GM23338 (cell line): Measurements from ENCODE around the gene ARMH1. TPM values are rescaled to one million over a fixed set of nuclear protein-coding genes. Genes with fewer than 3 reads are reported as not detected.
A peak's percentile ranks its signal among the peaks of the same experiment; 100 is the strongest.

Source experiments
- ATAC-seq: fragments of 200-7000 bp; cut with Tn5 transposase; 3 replicates; pipeline ENCODE4 v1.9.1; 2020
- DNase-seq: peaks from one replicate; pipeline ENCODE4 v3.0.0-alpha.2; 2015; ENCODE audit warnings: low spot score
- H2AFZ ChIP-seq: fragments of 200-600 bp; sonication (generic); 2 replicates; pipeline ENCODE4 v1.8.0; 2016; ENCODE audit warnings: antibody characterized with exemption, mild to moderate bottlenecking, moderate library complexity
- H3F3A ChIP-seq: fragments of 200-600 bp; sonication (generic); replicated peaks from 2 replicates; pipeline ENCODE4 v1.8.0; 2017; ENCODE audit warnings: antibody characterized with exemption, mixed run types, low read depth
- H3K27ac ChIP-seq: fragments of 200-600 bp; sonication (generic); 2 replicates; pipeline ENCODE4 v1.6.1; 2016; ENCODE audit warnings: low read depth
- H3K27me3 ChIP-seq: fragments of 200-600 bp; sonication (generic); 2 replicates; pipeline ENCODE4 v1.8.0; 2016; ENCODE audit warnings: mild to moderate bottlenecking, mixed run types, moderate library complexity; ENCODE audit not compliant: insufficient read depth
- H3K36me3 ChIP-seq: fragments of 200-600 bp; sonication (generic); 2 replicates; pipeline ENCODE4 v1.8.0; 2016; ENCODE audit warnings: mild to moderate bottlenecking; ENCODE audit not compliant: insufficient read depth
- H3K4me1 ChIP-seq: fragments of 200-600 bp; sonication (generic); 2 replicates; pipeline ENCODE4 v1.8.0; 2016; ENCODE audit warnings: mild to moderate bottlenecking, moderate library complexity; ENCODE audit not compliant: insufficient read depth
- H3K4me2 ChIP-seq: fragments of 200-600 bp; sonication (generic); 2 replicates; pipeline ENCODE4 v1.7.1; 2017; ENCODE audit warnings: mixed run types
- H3K4me3 ChIP-seq: fragments of 200-600 bp; sonication (generic); 2 replicates; pipeline ENCODE4 v1.6.1; 2016; ENCODE audit warnings: mixed run types
- H3K79me2 ChIP-seq: fragments of 200-600 bp; sonication (generic); replicated peaks from 2 replicates; pipeline ENCODE4 v1.8.0; 2017; ENCODE audit warnings: mild to moderate bottlenecking; ENCODE audit not compliant: insufficient read depth
- H3K9me2 ChIP-seq: fragments of 200-600 bp; sonication (generic); 2 replicates; pipeline ENCODE4 v1.8.0; 2017; ENCODE audit not compliant: insufficient read depth
- H4K20me1 ChIP-seq: fragments of 200-600 bp; sonication (generic); replicated peaks from 2 replicates; pipeline ENCODE4 v1.8.0; 2017; ENCODE audit warnings: mild to moderate bottlenecking; ENCODE audit not compliant: insufficient read depth
- H3K27ac Mint-ChIP-seq: 2 replicates; pipeline ENCODE4 v1.8.0; 2020; ENCODE audit warnings: inconsistent platforms, mild to moderate bottlenecking, moderate library complexity, mixed read lengths
- H3K27me3 Mint-ChIP-seq: 3 replicates; pipeline ENCODE4 v1.8.0; 2022; ENCODE audit warnings: low read depth, mild to moderate bottlenecking, moderate library complexity, mixed read lengths, inconsistent platforms; ENCODE audit not compliant: insufficient read depth, poor library complexity
- H3K36me3 Mint-ChIP-seq: 3 replicates; pipeline ENCODE4 v1.8.0; 2021; ENCODE audit warnings: low read depth, mild to moderate bottlenecking, inconsistent platforms, moderate library complexity, mixed read lengths
- H3K4me1 Mint-ChIP-seq: 3 replicates; pipeline ENCODE4 v1.8.0; 2020; ENCODE audit warnings: mild to moderate bottlenecking, inconsistent platforms, mixed read lengths
- H3K4me3 Mint-ChIP-seq: 3 replicates; pipeline ENCODE4 v1.8.0; 2021; ENCODE audit warnings: moderate library complexity, mild to moderate bottlenecking, inconsistent platforms, mixed read lengths
- H3K9me3 Mint-ChIP-seq: 3 replicates; pipeline ENCODE4 v1.8.0; 2020; ENCODE audit warnings: moderate library complexity, mild to moderate bottlenecking, inconsistent platforms, mixed read lengths
- CREB1 ChIP-seq: fragments of 250-450 bp; sonication (Bioruptor Pico); IDR thresholded peaks from 2 replicates; pipeline ENCODE4 v1.5.0; 2020; ENCODE audit warnings: low read depth, mild to moderate bottlenecking, moderate library complexity
- CTCF ChIP-seq, 2 experiments: fragments of 200-600 bp in 1 of 2; sonication (generic) in 1 of 2; conservative IDR thresholded peaks; 2 replicates each; pipeline versions ENCODE4 v1.5.1 to v1.6.1; 2016 to 2017; ENCODE audit warnings: antibody characterized with exemption in 2 of 2, low read depth in 2 of 2, mild to moderate bottlenecking in 2 of 2, moderate library complexity in 1 of 2
- ETS1 ChIP-seq: IDR thresholded peaks from 2 replicates; pipeline ENCODE4 v1.6.1; 2016; ENCODE audit warnings: antibody characterized with exemption
- EZH2 ChIP-seq: fragments of 200-600 bp; sonication (generic); IDR thresholded peaks from one replicate; pipeline ENCODE4 v1.8.0; 2017; ENCODE audit warnings: antibody characterized with exemption, mild to moderate bottlenecking, low read depth; ENCODE audit not compliant: unreplicated experiment
- EZH2phosphoT487 ChIP-seq: fragments of 200-600 bp; sonication (generic); IDR thresholded peaks from one replicate; pipeline ENCODE4 v1.8.1; 2018; ENCODE audit warnings: antibody characterized with exemption; ENCODE audit not compliant: unreplicated experiment
- JUNB ChIP-seq: IDR thresholded peaks from one replicate; pipeline ENCODE4 v1.6.1; 2016; ENCODE audit warnings: antibody characterized with exemption; ENCODE audit not compliant: unreplicated experiment
- NANOG ChIP-seq: IDR thresholded peaks from 2 replicates; pipeline ENCODE4 v1.6.1; 2016; ENCODE audit warnings: antibody characterized with exemption, borderline replicate concordance
- POLR2AphosphoS5 ChIP-seq: IDR thresholded peaks from 2 replicates; pipeline ENCODE4 v1.6.1; 2016; ENCODE audit warnings: antibody characterized with exemption, low read depth
- REST ChIP-seq: IDR thresholded peaks from one replicate; pipeline ENCODE4 v1.6.1; 2018; ENCODE audit warnings: antibody characterized with exemption; ENCODE audit not compliant: unreplicated experiment
- STAT1 ChIP-seq: IDR thresholded peaks from one replicate; pipeline ENCODE4 v1.6.1; 2016; ENCODE audit warnings: antibody characterized with exemption; ENCODE audit not compliant: unreplicated experiment
- ZNF114 ChIP-seq: fragments of 250-450 bp; sonication (Bioruptor Pico); IDR thresholded peaks from 2 replicates; pipeline ENCODE4 v1.5.0; 2020; ENCODE audit warnings: mild to moderate bottlenecking, moderate library complexity
- ZNF331 ChIP-seq: fragments of 250-450 bp; sonication (Bioruptor Pico); IDR thresholded peaks from 2 replicates; pipeline ENCODE4 v1.5.0; 2020; ENCODE audit warnings: low read depth, mild to moderate bottlenecking, moderate library complexity
- ZNF462 ChIP-seq: fragments of 250-450 bp; sonication (Bioruptor Pico); IDR thresholded peaks from 2 replicates; pipeline ENCODE4 v1.5.0; 2020; ENCODE audit warnings: mild to moderate bottlenecking, moderate library complexity
- polyA plus RNA-seq: library from polyadenylated mRNA; unstranded; fragments of >200 nt; fragmentation: Nextera tagmentation; extraction: Ambion mirVana; gene quantifications from 2 replicates; pipeline ENCODE4 v1.2.1, GENCODE V29; 2016
- total RNA-seq: library from RNA; depleted of rRNA; stranded (reverse); fragments of >200 nt; shearing (Covaris generic); gene quantifications from 2 replicates; pipeline ENCODE4 v1.2.3, GENCODE V29; 2014

ARMH1 gene
- total and polyA plus RNA-seq, 2 experiments from 2014 or later: 0.31 TPM; not detected in 1

- no peaks in the 10 kb centered on the region for H3K9me2 ChIP-seq
- peaks cover 24% of the 10 kb centered on the region for H3K4me1 ChIP-seq
- 0 out of 2 replicates have a peak, but pooled peaks cover 3% of the 10 kb centered on the region for H4K20me1 ChIP-seq
- no peaks in the 10 kb centered on the region for H3K27me3 ChIP-seq
- peak overlapping the region; percentile 78; the same call in 1 of the 2 replicates for H3K4me2 ChIP-seq
- peaks cover 24% of the 10 kb centered on the region for H3K4me1 Mint-ChIP-seq
- DNase-seq (no peak), ATAC-seq (no peak)
- peak overlapping the region; percentile 16; the same call in 1 of the 2 replicates for H3K27ac Mint-ChIP-seq
- no peak for TF ChIP-seq POLR2AphosphoS5
- no peak for TF ChIP-seq ZNF462 (CRISPR knock-in tag)
- no peak for TF ChIP-seq STAT1
- no peak for TF ChIP-seq CREB1 (CRISPR knock-in tag)
- no peak for TF ChIP-seq JUNB
- no peak for TF ChIP-seq ETS1
- TF ChIP-seq EZH2phosphoT487: no peak
- no peak for TF ChIP-seq CTCF (conservative IDR thresholded peaks at IDR 0.05; ENCODE audit: low read depth in 2 of 2)
- TF ChIP-seq NANOG: no peak
- no peak for TF ChIP-seq REST
- TF ChIP-seq ZNF114 (CRISPR knock-in tag): no peak
- no peak for TF ChIP-seq EZH2
- no peak for TF ChIP-seq ZNF331 (CRISPR knock-in tag)
- no peak overlapping the region for H2AFZ ChIP-seq
- peaks cover 10% of the 10 kb centered on the region for H3K27me3 Mint-ChIP-seq
- H3K79me2 ChIP-seq: no peaks in the 10 kb centered on the region
- H3K27ac ChIP-seq: no peak overlapping the region
- H3K36me3 ChIP-seq: no peaks in the 10 kb centered on the region
- H3F3A ChIP-seq: 0 out of 2 replicates have a peak, but pooled peaks cover 3% of the 10 kb centered on the region
- no peaks in the 10 kb centered on the region; the same call in 2 of the 3 replicates for H3K36me3 Mint-ChIP-seq
- H3K4me3 ChIP-seq: no peak overlapping the region
- H3K9me3 Mint-ChIP-seq: no peaks in the 10 kb centered on the region
- no peak overlapping the region for H3K4me3 Mint-ChIP-seq
These were observed 8.4 kb downstream of the ARMH1 start for GRCh38 chr1:44682883-44683265.
